ENCODE data around the gene NLGN1. TPM values are rescaled to one million over a fixed set of nuclear protein-coding genes. Genes with fewer than 3 reads are reported as not detected.

Gene NLGN1
- total and polyA plus RNA-seq, 5 donors from 2014 or later, result not detected

- H3K27ac ChIP-seq (ENCODE audit: insufficient read depth, low read length, poor library complexity, severe bottlenecking), result no peak overlapping the region
- no peaks in the 10 kb centered on the region for H3K27me3 ChIP-seq (ENCODE audit: control insufficient read depth, insufficient read depth, low read length)
- H3K36me3 Mint-ChIP-seq, result no peaks in the 10 kb centered on the region
- peaks cover 0 to 21% (median 0%) of the 10 kb centered on the region in 7 donors for H3K9me3 Mint-ChIP-seq
- no peak overlapping the region for H3K27ac Mint-ChIP-seq
- H3K27me3 Mint-ChIP-seq, result no peaks in the 10 kb centered on the region
- H3K36me3 ChIP-seq (ENCODE audit: control insufficient read depth, insufficient read depth, low read length), result no peaks in the 10 kb centered on the region
- peaks cover 0 to 3% (median 0%) of the 10 kb centered on the region in 4 donors for H3K4me1 Mint-ChIP-seq
- H3K9me3 ChIP-seq (ENCODE audit: control insufficient read depth in 2 of 2, low read length in 2 of 2), result no peaks in the 10 kb centered on the region
- no peak overlapping the region for H3K4me3 ChIP-seq (ENCODE audit: low read depth, low read length)
- no peak overlapping the region for H3K4me3 Mint-ChIP-seq
- no peaks in the 10 kb centered on the region for H3K4me1 ChIP-seq (ENCODE audit: control insufficient read depth, insufficient read depth, low read length, poor library complexity, severe bottlenecking)
- ATAC-seq (ENCODE audit: low read depth in 2 of 2), result no peak
- DNase-seq, result no peak
Observed at GRCh38 chr3:174216019-174216418, 818.5 kb downstream of the NLGN1 start.

DNA sequence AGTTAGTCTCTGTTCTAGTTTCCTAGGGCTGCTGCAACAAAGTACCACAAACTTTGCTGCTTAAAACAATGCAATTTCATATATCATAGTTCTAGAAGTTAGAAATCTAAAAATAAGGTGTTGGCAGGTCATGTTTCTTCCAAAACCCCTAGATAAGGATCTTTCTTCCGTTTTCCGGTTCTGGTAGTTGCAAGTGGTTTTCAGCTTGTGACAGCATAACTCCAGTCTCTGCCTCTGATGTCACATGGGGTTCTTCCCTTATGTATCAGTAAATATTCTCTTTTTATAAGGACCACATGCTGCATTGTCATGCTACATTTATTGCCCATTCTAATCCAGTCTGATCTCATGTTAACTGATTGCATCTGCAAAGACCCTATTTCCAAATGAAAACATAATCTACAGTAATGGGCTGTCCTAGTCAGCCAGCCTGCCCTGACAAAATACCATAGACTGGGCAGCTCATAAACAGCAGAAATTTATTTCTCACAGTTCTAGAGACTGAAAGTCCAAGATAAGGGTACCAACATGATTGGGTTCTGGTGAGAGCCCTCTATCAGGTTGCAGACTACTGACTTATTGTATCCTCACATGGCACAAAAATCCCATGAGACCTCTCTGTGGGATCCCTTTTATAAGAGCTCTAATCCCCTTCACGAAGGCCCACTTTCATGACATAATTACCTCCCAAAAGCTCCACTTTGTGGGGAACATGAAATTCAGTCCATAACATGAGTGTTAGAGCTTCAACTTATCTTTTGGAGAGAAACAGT is 819.6 kb downstream of the NLGN1 start:
- no peaks in the 10 kb centered on the region for H3K27me3 Mint-ChIP-seq
- H3K9me3 ChIP-seq (ENCODE audit: control insufficient read depth in 2 of 2, low read length in 2 of 2), result no peaks in the 10 kb centered on the region
- peaks cover 0 to 24% (median 0%) of the 10 kb centered on the region in 7 donors for H3K9me3 Mint-ChIP-seq
- no peaks in the 10 kb centered on the region for H3K27me3 ChIP-seq (ENCODE audit: control insufficient read depth, insufficient read depth, low read length)
- H3K27ac Mint-ChIP-seq, result peak overlapping the region in 1 of 3 donors; percentile 71
- peaks cover 0 to 3% (median 0%) of the 10 kb centered on the region in 4 donors for H3K4me1 Mint-ChIP-seq
- DNase-seq (peak in 1 of 3 donors; percentile 16), ATAC-seq (ENCODE audit: low read depth in 2 of 2) (no peak)
- no peaks in the 10 kb centered on the region for H3K4me1 ChIP-seq (ENCODE audit: control insufficient read depth, insufficient read depth, low read length, poor library complexity, severe bottlenecking)
- no peak overlapping the region for H3K4me3 Mint-ChIP-seq
- no peak overlapping the region for H3K27ac ChIP-seq (ENCODE audit: insufficient read depth, low read length, poor library complexity, severe bottlenecking)
- no peaks in the 10 kb centered on the region for H3K36me3 ChIP-seq (ENCODE audit: control insufficient read depth, insufficient read depth, low read length)
- no peak overlapping the region for H3K4me3 ChIP-seq (ENCODE audit: low read depth, low read length)
- H3K36me3 Mint-ChIP-seq, result no peaks in the 10 kb centered on the region

DNA sequence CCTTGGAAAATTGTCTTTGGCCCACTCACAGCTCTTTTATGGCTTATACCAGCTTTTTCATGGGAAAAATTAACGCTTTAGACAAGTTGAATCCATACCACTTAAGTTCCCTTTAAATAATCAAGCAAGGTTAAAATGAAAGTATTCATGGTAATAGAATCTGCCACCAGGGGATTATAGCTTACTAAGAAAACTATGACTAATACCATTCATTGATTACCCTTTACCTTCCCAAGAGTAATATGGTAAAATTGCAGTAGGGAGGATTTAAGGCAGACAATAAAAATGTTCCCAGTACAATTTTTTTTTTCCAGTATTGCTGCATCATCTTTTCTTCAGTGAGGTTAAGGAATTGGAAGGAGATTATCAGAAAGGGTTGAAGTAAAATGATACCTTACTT is 820.5 kb downstream of the NLGN1 start:
- Histone ChIP-seq H3K4me1 (ENCODE audit: control insufficient read depth, insufficient read depth, low read length, poor library complexity, severe bottlenecking) (no peaks in the 10 kb centered on the region), H3K36me3 (ENCODE audit: control insufficient read depth, insufficient read depth, low read length) (no peaks in the 10 kb centered on the region), H3K4me3 (ENCODE audit: low read depth, low read length) (no peak overlapping the region), H3K9me3 (ENCODE audit: control insufficient read depth in 2 of 2, low read length in 2 of 2) (no peaks in the 10 kb centered on the region), H3K27ac (ENCODE audit: insufficient read depth, low read length, poor library complexity, severe bottlenecking) (no peak overlapping the region), H3K27me3 (ENCODE audit: control insufficient read depth, insufficient read depth, low read length) (no peaks in the 10 kb centered on the region)
- Mint-ChIP-seq H3K9me3 (peaks cover 0 to 29% (median 3%) of the 10 kb centered on the region in 7 donors), H3K4me1 (peaks cover 0 to 3% (median 0%) of the 10 kb centered on the region in 4 donors), H3K27ac (no peak overlapping the region), H3K36me3 (no peaks in the 10 kb centered on the region), H3K4me3 (no peak overlapping the region), H3K27me3 (no peaks in the 10 kb centered on the region)
- DNase-seq (no peak), ATAC-seq (ENCODE audit: low read depth in 2 of 2) (no peak)

DNA sequence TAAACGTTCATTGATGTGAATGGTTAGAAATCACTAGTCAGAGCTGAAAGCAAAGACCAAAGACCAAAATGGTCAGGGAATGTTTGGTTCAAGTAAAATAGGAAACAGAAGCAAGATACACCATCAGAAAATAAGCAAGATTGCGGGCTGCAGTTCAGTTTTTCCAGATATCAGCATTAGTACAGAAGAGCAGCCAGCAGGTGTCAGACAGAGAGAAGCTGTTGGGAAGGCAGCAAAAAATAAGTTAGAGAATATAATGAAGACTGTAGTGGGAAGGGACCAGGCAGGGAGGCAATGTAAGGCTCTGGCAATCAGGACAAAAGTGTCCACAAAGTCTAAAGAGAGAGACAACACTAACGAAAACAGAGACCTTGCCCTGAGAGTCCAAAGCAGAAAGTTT is 822.2 kb downstream of the NLGN1 start:
- H3K4me3 Mint-ChIP-seq, result no peak overlapping the region
- DNase-seq, result no peak
- peaks cover 0 to 3% (median 0%) of the 10 kb centered on the region in 4 donors for H3K4me1 Mint-ChIP-seq
- no peaks in the 10 kb centered on the region for H3K36me3 Mint-ChIP-seq
- H3K9me3 ChIP-seq (ENCODE audit: control insufficient read depth in 2 of 2, low read length in 2 of 2), result no peaks in the 10 kb centered on the region
- no peaks in the 10 kb centered on the region for H3K27me3 ChIP-seq (ENCODE audit: control insufficient read depth, insufficient read depth, low read length)
- H3K4me3 ChIP-seq (ENCODE audit: low read depth, low read length), result no peak overlapping the region
- H3K36me3 ChIP-seq (ENCODE audit: control insufficient read depth, insufficient read depth, low read length), result no peaks in the 10 kb centered on the region
- no peaks in the 10 kb centered on the region for H3K27me3 Mint-ChIP-seq
- H3K27ac Mint-ChIP-seq, result no peak overlapping the region
- no peak for ATAC-seq (ENCODE audit: low read depth in 2 of 2)
- no peak overlapping the region for H3K27ac ChIP-seq (ENCODE audit: insufficient read depth, low read length, poor library complexity, severe bottlenecking)
- H3K9me3 Mint-ChIP-seq, result peaks cover 0 to 33% (median 5%) of the 10 kb centered on the region in 7 donors
- H3K4me1 ChIP-seq (ENCODE audit: control insufficient read depth, insufficient read depth, low read length, poor library complexity, severe bottlenecking), result no peaks in the 10 kb centered on the region

GRCh38 chr3:174220775-174221554 is 823.4 kb downstream of the NLGN1 start:
- H3K4me1 ChIP-seq (ENCODE audit: control insufficient read depth, insufficient read depth, low read length, poor library complexity, severe bottlenecking), result no peaks in the 10 kb centered on the region
- no peaks in the 10 kb centered on the region for H3K36me3 ChIP-seq (ENCODE audit: control insufficient read depth, insufficient read depth, low read length)
- Mint-ChIP-seq H3K36me3 (no peaks in the 10 kb centered on the region), H3K4me3 (no peak overlapping the region), H3K9me3 (peaks cover 0 to 33% (median 3%) of the 10 kb centered on the region in 7 donors), H3K27ac (no peak overlapping the region), H3K27me3 (no peaks in the 10 kb centered on the region), H3K4me1 (peaks cover 0 to 3% (median 0%) of the 10 kb centered on the region in 4 donors)
- no peak for ATAC-seq (ENCODE audit: low read depth in 2 of 2)
- DNase-seq, result no peak
- no peaks in the 10 kb centered on the region for H3K27me3 ChIP-seq (ENCODE audit: control insufficient read depth, insufficient read depth, low read length)
- no peak overlapping the region for H3K27ac ChIP-seq (ENCODE audit: insufficient read depth, low read length, poor library complexity, severe bottlenecking)
- H3K4me3 ChIP-seq (ENCODE audit: low read depth, low read length), result no peak overlapping the region
- no peaks in the 10 kb centered on the region for H3K9me3 ChIP-seq (ENCODE audit: control insufficient read depth in 2 of 2, low read length in 2 of 2)

- H3K4me3 ChIP-seq (ENCODE audit: low read depth, low read length), result no peak overlapping the region
- H3K4me1 ChIP-seq (ENCODE audit: control insufficient read depth, insufficient read depth, low read length, poor library complexity, severe bottlenecking), result no peaks in the 10 kb centered on the region
- no peaks in the 10 kb centered on the region for H3K9me3 ChIP-seq (ENCODE audit: control insufficient read depth in 2 of 2, low read length in 2 of 2)
- H3K27ac Mint-ChIP-seq, result no peak overlapping the region
- no peaks in the 10 kb centered on the region for H3K4me1 Mint-ChIP-seq
- H3K36me3 ChIP-seq (ENCODE audit: control insufficient read depth, insufficient read depth, low read length), result no peaks in the 10 kb centered on the region
- DNase-seq, result no peak
- H3K4me3 Mint-ChIP-seq, result no peak overlapping the region
- H3K36me3 Mint-ChIP-seq, result no peaks in the 10 kb centered on the region
- ATAC-seq (ENCODE audit: low read depth in 2 of 2), result no peak
- H3K27me3 ChIP-seq (ENCODE audit: control insufficient read depth, insufficient read depth, low read length), result no peaks in the 10 kb centered on the region
- H3K27ac ChIP-seq (ENCODE audit: insufficient read depth, low read length, poor library complexity, severe bottlenecking), result no peak overlapping the region
- H3K9me3 Mint-ChIP-seq, result peaks cover 0 to 30% (median 3%) of the 10 kb centered on the region in 7 donors
- no peaks in the 10 kb centered on the region for H3K27me3 Mint-ChIP-seq
Observed at GRCh38 chr3:174223042-174223441, 825.5 kb downstream of the NLGN1 start.

DNA sequence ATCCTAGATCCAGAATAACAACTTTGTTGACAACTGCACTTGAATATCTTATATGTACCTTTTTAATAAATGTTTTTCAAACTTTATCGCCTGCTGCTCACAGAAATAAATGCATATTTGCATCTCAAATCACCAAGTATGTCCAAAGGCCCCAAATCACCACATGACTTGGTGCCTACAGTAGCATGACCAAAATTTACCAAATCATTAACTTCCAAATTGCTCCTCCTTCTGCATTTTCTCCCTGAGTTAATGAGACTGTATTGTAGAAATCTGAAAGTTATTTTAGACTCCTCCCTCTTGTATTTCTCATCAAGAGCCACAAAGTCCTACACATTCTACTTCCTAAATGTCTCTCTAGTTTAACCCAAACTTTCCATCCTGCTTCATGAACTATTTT is 826.1 kb downstream of the NLGN1 start:
- no peak for ATAC-seq (ENCODE audit: low read depth in 2 of 2)
- Mint-ChIP-seq H3K27me3 (no peaks in the 10 kb centered on the region), H3K36me3 (no peaks in the 10 kb centered on the region)

More for the DNA sequence above, 826.1 kb downstream of the NLGN1 start:
- Histone ChIP-seq H3K9me3 (ENCODE audit: control insufficient read depth in 2 of 2, low read length in 2 of 2) (no peaks in the 10 kb centered on the region), H3K27ac (ENCODE audit: insufficient read depth, low read length, poor library complexity, severe bottlenecking) (no peak overlapping the region), H3K4me3 (ENCODE audit: low read depth, low read length) (no peak overlapping the region), H3K36me3 (ENCODE audit: control insufficient read depth, insufficient read depth, low read length) (no peaks in the 10 kb centered on the region), H3K4me1 (ENCODE audit: control insufficient read depth, insufficient read depth, low read length, poor library complexity, severe bottlenecking) (no peaks in the 10 kb centered on the region), H3K27me3 (ENCODE audit: control insufficient read depth, insufficient read depth, low read length) (no peaks in the 10 kb centered on the region)
- no peak for DNase-seq
- no peaks in the 10 kb centered on the region for H3K4me1 Mint-ChIP-seq
- H3K4me3 Mint-ChIP-seq, result no peak overlapping the region
- H3K9me3 Mint-ChIP-seq, result peaks cover 0 to 30% (median 3%) of the 10 kb centered on the region in 7 donors
- H3K27ac Mint-ChIP-seq, result no peak overlapping the region

Measured in CD4-positive, CD25-positive, alpha-beta regulatory T cell (primary cell).